Osteocyte (in vitro differentiated cells): Measurements from ENCODE around the gene ATP6V0B. TPM values are rescaled to one million over a fixed set of nuclear protein-coding genes. Genes with fewer than 3 reads are reported as not detected.

Source experiments
- DNase-seq: peaks from one replicate; pipeline ENCODE4 v3.0.0; 2021; ENCODE audit warnings: mixed read lengths; ENCODE audit not compliant: unreplicated experiment; ENCODE audit errors: extremely low spot score
- H3K27ac Mint-ChIP-seq: one replicate; pipeline ENCODE4 v1.8.0; 2021; ENCODE audit warnings: mild to moderate bottlenecking, mixed read lengths; ENCODE audit not compliant: unreplicated experiment
- H3K27me3 Mint-ChIP-seq: one replicate; pipeline ENCODE4 v1.8.0; 2021; ENCODE audit warnings: mixed read lengths; ENCODE audit not compliant: unreplicated experiment
- H3K36me3 Mint-ChIP-seq: one replicate; pipeline ENCODE4 v1.8.0; 2021; ENCODE audit warnings: mixed read lengths; ENCODE audit not compliant: unreplicated experiment
- H3K4me1 Mint-ChIP-seq: one replicate; pipeline ENCODE4 v1.8.0; 2021; ENCODE audit warnings: mixed read lengths; ENCODE audit not compliant: unreplicated experiment
- H3K4me3 Mint-ChIP-seq: one replicate; pipeline ENCODE4 v1.8.0; 2021; ENCODE audit warnings: mild to moderate bottlenecking, moderate library complexity, mixed read lengths; ENCODE audit not compliant: unreplicated experiment
- H3K9me3 Mint-ChIP-seq: one replicate; pipeline ENCODE4 v1.8.0; 2021; ENCODE audit warnings: mixed read lengths; ENCODE audit not compliant: unreplicated experiment
- CTCF ChIP-seq: fragments of 200-600 bp; sonication (generic); IDR thresholded peaks from 2 replicates; pipeline ENCODE4 v1.5.0; 2021; ENCODE audit warnings: antibody characterized with exemption, mild to moderate bottlenecking, moderate library complexity
- total RNA-seq: library from RNA; stranded (reverse); gene quantifications from 2 replicates; pipeline ENCODE4 v1.2.1, GENCODE V29; 2021

The ATP6V0B gene
- total RNA-seq, 1 donor from 2014 or later, result 128 TPM

DNA sequence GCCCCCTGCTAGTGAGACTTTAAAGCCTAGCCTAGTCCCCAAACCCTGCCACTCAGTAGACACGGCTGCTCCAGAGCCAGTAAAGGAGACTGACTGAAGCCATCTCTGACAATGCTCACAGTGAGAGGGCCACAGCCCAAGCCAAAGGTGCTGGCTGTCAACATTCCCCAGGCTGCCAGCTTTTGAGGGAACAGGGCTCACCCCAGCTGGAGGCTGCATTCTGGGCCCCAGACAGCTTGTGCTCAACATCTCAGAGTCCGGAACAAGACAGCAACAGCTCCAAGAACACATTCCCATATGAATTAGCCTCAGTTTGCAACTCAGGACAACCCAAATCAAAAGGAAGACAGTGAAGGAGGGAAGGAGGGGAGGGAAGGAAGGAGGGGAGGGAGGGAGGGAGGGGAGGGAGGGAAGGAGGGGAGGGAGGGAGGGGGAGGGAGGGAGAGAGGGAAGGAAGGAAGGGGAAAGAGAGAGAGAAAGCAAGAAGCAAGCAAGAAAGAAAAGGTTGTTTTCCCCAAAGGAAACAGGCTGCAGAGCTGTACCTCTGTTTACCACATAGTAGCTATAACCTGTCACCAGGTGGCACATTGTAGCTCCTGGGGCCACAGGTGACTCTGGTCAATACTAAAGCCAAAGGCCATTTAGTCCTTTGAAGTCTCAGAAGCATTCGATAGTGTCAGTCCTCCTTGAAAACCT lies 35.7 kb upstream of the ATP6V0B start:
- no peak for TF ChIP-seq CTCF
- peaks cover 6% of the 10 kb centered on the region for H3K4me1 Mint-ChIP-seq

GRCh38 chr1:43942411-43942810 lies 32.3 kb upstream of the ATP6V0B start:
- H3K9me3 Mint-ChIP-seq, result no peaks in the 10 kb centered on the region
- DNase-seq, result no peak
- H3K27ac Mint-ChIP-seq, result no peak overlapping the region
- TF ChIP-seq CTCF, result no peak
- H3K4me3 Mint-ChIP-seq, result no peak overlapping the region
- peaks cover 15% of the 10 kb centered on the region for H3K4me1 Mint-ChIP-seq
- H3K27me3 Mint-ChIP-seq, result peaks cover 3% of the 10 kb centered on the region
- no peaks in the 10 kb centered on the region for H3K36me3 Mint-ChIP-seq

More for the DNA sequence above, 35.7 kb upstream of the ATP6V0B start:
- Mint-ChIP-seq H3K27ac (no peak overlapping the region), H3K36me3 (no peaks in the 10 kb centered on the region), H3K4me3 (no peak overlapping the region), H3K9me3 (no peaks in the 10 kb centered on the region), H3K27me3 (peaks cover 3% of the 10 kb centered on the region)
- DNase-seq, result no peak

DNA sequence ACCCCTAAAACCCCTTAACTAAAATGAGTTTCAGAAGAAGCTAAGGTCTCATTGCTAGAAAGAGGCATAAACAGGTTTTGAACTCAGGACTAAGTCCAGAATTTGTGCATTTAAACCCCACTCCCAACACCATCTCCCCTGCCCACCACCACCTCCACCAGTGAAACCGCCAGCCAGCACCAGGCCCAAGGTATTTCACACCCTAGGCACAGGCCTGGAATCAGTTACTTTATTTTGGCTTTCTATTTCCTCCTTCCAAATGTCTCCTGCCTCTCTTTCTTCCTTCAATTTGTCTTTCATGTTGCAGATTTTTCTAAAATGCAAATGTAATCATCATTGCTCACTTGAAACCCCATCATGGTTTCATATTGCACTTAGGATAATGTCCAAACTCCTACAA lies 29.9 kb upstream of the ATP6V0B start:
- Mint-ChIP-seq H3K4me1 (peaks cover 31% of the 10 kb centered on the region), H3K9me3 (no peaks in the 10 kb centered on the region), H3K4me3 (no peak overlapping the region), H3K27ac (no peak overlapping the region), H3K36me3 (peaks cover 3% of the 10 kb centered on the region), H3K27me3 (no peaks in the 10 kb centered on the region)
- DNase-seq, result no peak
- TF ChIP-seq CTCF, result no peak

- Mint-ChIP-seq H3K36me3 (peaks cover 9% of the 10 kb centered on the region), H3K4me1 (peaks cover 31% of the 10 kb centered on the region), H3K27ac (peak overlapping the region; percentile 94), H3K4me3 (peak overlapping the region; percentile 91), H3K27me3 (no peaks in the 10 kb centered on the region), H3K9me3 (no peaks in the 10 kb centered on the region)
- DNase-seq, result no peak
- TF ChIP-seq CTCF, result no peak
Observed at GRCh38 chr1:43945674-43946235, 29.0 kb upstream of the ATP6V0B start.

GRCh38 chr1:43946236-43947060 lies 28.3 kb upstream of the ATP6V0B start, which contains the start of gene IPO13:
TSS of gene IPO13 (plus strand) at chr1:43946950. CDS start at chr1:43947601, 651 bp downstream.
- H3K27me3 Mint-ChIP-seq, result no peaks in the 10 kb centered on the region
- H3K36me3 Mint-ChIP-seq, result peaks cover 9% of the 10 kb centered on the region
- no peaks in the 10 kb centered on the region for H3K9me3 Mint-ChIP-seq
- H3K4me3 Mint-ChIP-seq, result peak within 1 kb of the TSS; percentile 91
- H3K27ac Mint-ChIP-seq, result peak within 1 kb of the TSS; percentile 94
- H3K4me1 Mint-ChIP-seq, result peaks cover 31% of the 10 kb centered on the region
- peak; percentile 66 for TF ChIP-seq CTCF
- DNase-seq, result peak; percentile 98
